Measurements from ENCODE around the gene MS4A15. TPM values are rescaled to one million over a fixed set of nuclear protein-coding genes. Genes with fewer than 3 reads are reported as not detected.

MS4A15 gene
- polyA plus RNA-seq, 2 of the 4 experiments (the other 2 are of a cell fraction): not detected

GRCh38 chr11:60816590-60817157 is 60.0 kb downstream of the MS4A15 start:
- POLR2A ChIA-PET: no interaction called here
- WGBS (ENCODE audit: missing lambda C conversion rate): 44% methylated on average over 2 of the region's 2 CpGs
- no peak for FAIRE-seq

DNA sequence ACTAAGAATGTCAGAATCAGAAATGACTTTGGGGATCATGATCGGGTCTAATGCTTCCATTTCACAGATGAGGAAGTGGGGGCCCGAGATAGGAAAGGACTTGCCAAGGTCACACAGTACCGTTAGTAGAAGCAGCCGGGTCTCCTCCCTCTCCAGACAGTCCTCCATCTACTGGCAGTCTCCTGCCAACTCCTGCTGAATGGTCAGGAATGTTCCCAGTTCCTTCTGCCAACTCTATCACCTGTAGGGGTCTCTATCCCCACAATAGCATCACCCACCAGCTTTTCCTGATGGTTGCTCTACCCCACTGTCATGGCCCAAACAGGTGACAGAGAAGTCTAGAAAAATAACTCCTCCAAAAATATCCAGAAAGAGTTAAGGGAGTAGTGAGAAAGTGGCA is 61.4 kb downstream of the MS4A15 start:
- no peak overlapping the region for H3K4me3 ChIP-seq
- no peak for FAIRE-seq
- H3K4me1 ChIP-seq: no peaks in the 10 kb centered on the region
- ChIA-PET CTCF (interaction anchor here (7.7 kb wide), 1 partner anchor 14 kb away, joined by 67 read pairs; no protein-coding TSS in a partner anchor), POLR2A (no interaction called here)
- peaks cover 15% of the 10 kb centered on the region for H3K9me3 ChIP-seq
- 13% methylated on average over 4 of the region's 4 CpGs for WGBS (ENCODE audit: missing lambda C conversion rate)
- H3K4me2 ChIP-seq: no peak overlapping the region
- H3K27ac ChIP-seq: no peak overlapping the region
- no peak for DNase-seq (ENCODE audit: low read depth in 1 of 2, low spot score in 1 of 2)
- TF ChIP-seq ZSCAN20 (CRISPR knock-in tag; IDR thresholded peaks at IDR 0.05) (no peak), MYC (IDR thresholded peaks at IDR 0.05; ENCODE audit: borderline replicate concordance, low read length) (no peak), HOXB13 (CRISPR knock-in tag; IDR thresholded peaks at IDR 0.05; ENCODE audit: low read depth) (no peak), CBX2 (IDR thresholded peaks at IDR 0.05; ENCODE audit: borderline replicate concordance, low read depth) (no peak), NFE2L2 (conservative IDR thresholded peaks at IDR 0.05; ENCODE audit: low read length) (no peak), KDM5A (IDR thresholded peaks at IDR 0.05) (no peak), BHLHE40 (IDR thresholded peaks at IDR 0.05; ENCODE audit: low read depth, low read length) (no peak), HES2 (IDR thresholded peaks at IDR 0.05) (no peak), GATA3 (IDR thresholded peaks at IDR 0.05; ENCODE audit: borderline replicate concordance) (no peak), BCL3 (IDR thresholded peaks at IDR 0.05) (no peak), MAFK (IDR thresholded peaks at IDR 0.05; ENCODE audit: partially characterized antibody) (no peak), ZFP36 (IDR thresholded peaks at IDR 0.05; ENCODE audit: borderline replicate concordance, partially characterized antibody) (no peak), CHD4 (IDR thresholded peaks at IDR 0.05; ENCODE audit: borderline replicate concordance) (no peak), FOSL2 (IDR thresholded peaks at IDR 0.05) (no peak), FOSL2 (CRISPR knock-in tag; IDR thresholded peaks at IDR 0.05) (no peak), TFCP2L1 (CRISPR knock-in tag; IDR thresholded peaks at IDR 0.05) (no peak), RARB (CRISPR knock-in tag; IDR thresholded peaks at IDR 0.05) (no peak), PHF8 (IDR thresholded peaks at IDR 0.05; ENCODE audit: borderline replicate concordance, low read depth) (no peak), POLR2A (IDR thresholded peaks at IDR 0.05; ENCODE audit: low read length) (no peak), NR3C1 (IDR thresholded peaks at IDR 0.05) (no peak)
- ATAC-seq: no peak

More at GRCh38 chr11:60816590-60817157, 60.0 kb downstream of the MS4A15 start:
- peaks cover 15% of the 10 kb centered on the region for H3K9me3 ChIP-seq
- TF ChIP-seq SMC3 (IDR thresholded peaks at IDR 0.05) (no peak), CHD4 (IDR thresholded peaks at IDR 0.05; ENCODE audit: borderline replicate concordance) (0 out of 2 replicates have a peak, but pooled peaks have one; percentile 65)
- no peak overlapping the region for H3K4me3 ChIP-seq
- no peak overlapping the region for H3K4me2 ChIP-seq
- ATAC-seq: no peak
- H3K27ac ChIP-seq: no peak overlapping the region
- CTCF ChIA-PET: interaction anchor here (1.2 to 7.7 kb wide), 2 partner anchors 11 to 15 kb away, joined by 3 to 67 read pairs; no protein-coding TSS in a partner anchor
- H3K4me1 ChIP-seq: no peaks in the 10 kb centered on the region
- no peak for DNase-seq (ENCODE audit: low read depth in 1 of 2, low spot score in 1 of 2)

GRCh38 chr11:60821827-60822599 is 65.3 kb downstream of the MS4A15 start:
- FAIRE-seq (no peak), DNase-seq (ENCODE audit: low read depth in 1 of 2, low spot score in 1 of 2) (no peak), ATAC-seq (no peak)
- H3K4me1 ChIP-seq: no peaks in the 10 kb centered on the region
- H3K4me2 ChIP-seq: no peak overlapping the region
- no peak overlapping the region for H3K4me3 ChIP-seq
- WGBS (ENCODE audit: missing lambda C conversion rate): 53% methylated on average over 8 of the region's 15 CpGs
- POLR2A ChIA-PET: no interaction called here
- TF ChIP-seq PHF8 (IDR thresholded peaks at IDR 0.05; ENCODE audit: borderline replicate concordance, low read depth): no peak
- no peak for TF ChIP-seq HEYL (CRISPR knock-in tag; IDR thresholded peaks at IDR 0.05)
- TF ChIP-seq CHD2 (IDR thresholded peaks at IDR 0.05; ENCODE audit: low read length, partially characterized antibody): no peak
- TF ChIP-seq JUN (IDR thresholded peaks at IDR 0.05): no peak
- no peak for TF ChIP-seq CHD4 (IDR thresholded peaks at IDR 0.05; ENCODE audit: borderline replicate concordance)
- TF ChIP-seq RNF2 (IDR thresholded peaks at IDR 0.05; ENCODE audit: borderline replicate concordance, low read depth): no peak
- TF ChIP-seq MAFK (IDR thresholded peaks at IDR 0.05; ENCODE audit: partially characterized antibody): no peak
- no peak for TF ChIP-seq MYC (IDR thresholded peaks at IDR 0.05; ENCODE audit: borderline replicate concordance, low read length)
- TF ChIP-seq, protein P1, sequence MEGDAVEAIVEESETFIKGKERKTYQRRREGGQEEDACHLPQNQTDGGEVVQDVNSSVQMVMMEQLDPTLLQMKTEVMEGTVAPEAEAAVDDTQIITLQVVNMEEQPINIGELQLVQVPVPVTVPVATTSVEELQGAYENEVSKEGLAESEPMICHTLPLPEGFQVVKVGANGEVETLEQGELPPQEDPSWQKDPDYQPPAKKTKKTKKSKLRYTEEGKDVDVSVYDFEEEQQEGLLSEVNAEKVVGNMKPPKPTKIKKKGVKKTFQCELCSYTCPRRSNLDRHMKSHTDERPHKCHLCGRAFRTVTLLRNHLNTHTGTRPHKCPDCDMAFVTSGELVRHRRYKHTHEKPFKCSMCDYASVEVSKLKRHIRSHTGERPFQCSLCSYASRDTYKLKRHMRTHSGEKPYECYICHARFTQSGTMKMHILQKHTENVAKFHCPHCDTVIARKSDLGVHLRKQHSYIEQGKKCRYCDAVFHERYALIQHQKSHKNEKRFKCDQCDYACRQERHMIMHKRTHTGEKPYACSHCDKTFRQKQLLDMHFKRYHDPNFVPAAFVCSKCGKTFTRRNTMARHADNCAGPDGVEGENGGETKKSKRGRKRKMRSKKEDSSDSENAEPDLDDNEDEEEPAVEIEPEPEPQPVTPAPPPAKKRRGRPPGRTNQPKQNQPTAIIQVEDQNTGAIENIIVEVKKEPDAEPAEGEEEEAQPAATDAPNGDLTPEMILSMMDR (IDR thresholded peaks at IDR 0.05): no peak
- TF ChIP-seq ZNF302 (CRISPR knock-in tag; IDR thresholded peaks at IDR 0.05): no peak
- no peak for TF ChIP-seq HOXB13 (CRISPR knock-in tag; IDR thresholded peaks at IDR 0.05; ENCODE audit: low read depth)
- no peak for TF ChIP-seq NR3C1 (IDR thresholded peaks at IDR 0.05)
- no peak for TF ChIP-seq BHLHE40 (IDR thresholded peaks at IDR 0.05; ENCODE audit: low read depth, low read length)
- no peak for TF ChIP-seq RCOR1 (IDR thresholded peaks at IDR 0.05; ENCODE audit: low read depth, low read length)
- TF ChIP-seq NFE2L2 (conservative IDR thresholded peaks at IDR 0.05; ENCODE audit: low read length): no peak
- TF ChIP-seq HOXA7 (CRISPR knock-in tag; IDR thresholded peaks at IDR 0.05): no peak
- CTCF ChIA-PET: interaction anchor here (0.9 to 7.7 kb wide), 4 partner anchors 10 to 366 kb away, joined by 3 to 67 read pairs (median 12); no protein-coding TSS in a partner anchor
- no peak overlapping the region for H3K27ac ChIP-seq
- peaks cover 7% of the 10 kb centered on the region for H3K9me3 ChIP-seq

All from A549 (cell line).